K562 (cell line): ENCODE measurements around the gene VPS4B. TPM values are rescaled to one million over a fixed set of nuclear protein-coding genes. Genes with fewer than 3 reads are reported as not detected.
A peak's percentile ranks its signal among the peaks of the same experiment; 100 is the strongest.

ENCODE experiments used
- ATAC-seq: fragments of 200-7000 bp; cut with Tn5 transposase; 3 replicates; pipeline ENCODE4 v1.9.1; 2020; ENCODE audit warnings: moderate library complexity
- BruUV-seq: library from RNA; stranded (reverse); fragments of 400-500 nt; replicated peaks from 2 replicates; lab custom pipeline; 2021; lab: Mats Ljungman, UMichigan
- CTCF ChIA-PET: fragments of 300-600 bp; formaldehyde crosslinking; extraction: SDS; loops from one replicate; lab custom pipeline; 2021; ENCODE audit warnings: low intra/inter-chr PET ratio; lab: Yijun Ruan, JAX
- POLR2A ChIA-PET: fragments of 300-600, 350-650 bp; sonication (Branson Sonifier 250); formaldehyde crosslinking; extraction: SDS; loops from one replicate; lab custom pipeline; 2021; ENCODE audit warnings: antibody characterized with exemption, inconsistent platforms; lab: Yijun Ruan, JAX
- DNase-seq, 4 experiments: peaks; one replicate each; pipeline versions ENCODE4 v3.0.0 to v3.0.0-alpha.2; 2011 to 2018; ENCODE audit warnings: low spot score in 3 of 4, mixed read lengths in 3 of 4; ENCODE audit errors: extremely low read depth in 1 of 4
- FAIRE-seq: peaks from 2 replicates; lab custom pipeline; 2011; peaks lifted over from hg19 to GRCh38; lab: Jason Lieb, UNC
- H2AFZ ChIP-seq: 2 replicates; pipeline ENCODE4 v1.6.0; 2011; ENCODE audit warnings: low read depth, low read length, control low read depth, inconsistent platforms
- H3K27ac ChIP-seq: fragments of 200-600 bp; 3 replicates; pipeline ENCODE4 v1.8.0; 2011; ENCODE audit warnings: low read depth, mild to moderate bottlenecking, control low read depth, inconsistent platforms, low read length, moderate library complexity, mixed read lengths; ENCODE audit errors: extremely low read depth
- H3K27me3 ChIP-seq, 2 experiments: fragments of 300-600 bp in 1 of 2; 2 replicates in 1 of 2; 3 replicates in 1 of 2; pipeline versions ENCODE4 v1.6.0 to v1.8.0; 2011; ENCODE audit warnings: inconsistent platforms in 2 of 2, low read length in 2 of 2, mild to moderate bottlenecking in 1 of 2, mixed read lengths in 1 of 2, moderate library complexity in 1 of 2; ENCODE audit not compliant: control insufficient read depth in 2 of 2, insufficient read depth in 2 of 2
- H3K36me3 ChIP-seq: fragments of 300-600 bp; 3 replicates; pipeline ENCODE4 v1.8.0; 2011; ENCODE audit warnings: mild to moderate bottlenecking, low read length, inconsistent platforms; ENCODE audit not compliant: control insufficient read depth, insufficient read depth
- H3K4me1 ChIP-seq, 2 experiments: fragments of 200-600 bp in 1 of 2; replicated peaks in 1 of 2; 2 replicates in 1 of 2; 3 replicates in 1 of 2; pipeline versions ENCODE4 v1.5.1 to v1.8.0; 2011; ENCODE audit warnings: inconsistent platforms in 2 of 2, low read length in 2 of 2, mild to moderate bottlenecking in 1 of 2, mixed read lengths in 1 of 2, moderate library complexity in 1 of 2; ENCODE audit not compliant: control insufficient read depth in 2 of 2, insufficient read depth in 2 of 2
- H3K4me2 ChIP-seq: 2 replicates; pipeline ENCODE4 v1.6.1; 2011; ENCODE audit warnings: low read length, control low read depth, inconsistent platforms, mixed read lengths; ENCODE audit not compliant: insufficient read depth
- H3K4me3 ChIP-seq: fragments of 200-600 bp; sonication (generic), shearing (Covaris generic); 2 replicates; pipeline ENCODE4 v1.5.1; 2016; ENCODE audit warnings: control low read depth, inconsistent platforms
- H3K79me2 ChIP-seq: fragments of 200-600 bp; 3 replicates; pipeline ENCODE4 v1.8.0; 2011; ENCODE audit warnings: low read length, inconsistent platforms; ENCODE audit not compliant: control insufficient read depth, insufficient read depth
- H3K9ac ChIP-seq, 2 experiments: 2 replicates each; pipeline versions ENCODE4 v1.6.0 to v1.6.1; 2011; ENCODE audit warnings: low read depth in 2 of 2, low read length in 2 of 2, control low read depth in 1 of 2, inconsistent platforms in 1 of 2, mild to moderate bottlenecking in 1 of 2, mixed read lengths in 1 of 2; ENCODE audit not compliant: insufficient read depth in 1 of 2
- H3K9me1 ChIP-seq: one replicate; pipeline ENCODE4 v1.6.0; 2011; ENCODE audit warnings: inconsistent platforms, mild to moderate bottlenecking, low read length, moderate library complexity; ENCODE audit not compliant: control insufficient read depth, insufficient read depth
- H3K9me3 ChIP-seq: replicated peaks from 2 replicates; pipeline ENCODE4 v1.5.1; 2011; ENCODE audit warnings: low read depth, low read length, inconsistent platforms; ENCODE audit not compliant: control insufficient read depth, insufficient read depth
- H4K20me1 ChIP-seq: replicated peaks from 2 replicates; pipeline ENCODE4 v1.6.1; 2011; ENCODE audit warnings: low read length, inconsistent platforms, mixed read lengths; ENCODE audit not compliant: control insufficient read depth, insufficient read depth
- CBFA2T3 ChIP-seq: fragments of 450-650 bp; IDR thresholded peaks from 2 replicates; pipeline ENCODE4 v1.6.1; 2017
- E2F3 ChIP-seq: fragments of 250-450 bp; sonication (Bioruptor Pico); IDR thresholded peaks from 2 replicates; pipeline ENCODE4 v1.4.0; 2020; ENCODE audit warnings: mild to moderate bottlenecking
- E2F4 ChIP-seq: sonication (generic); formaldehyde crosslinking; IDR thresholded peaks from 2 replicates; pipeline ENCODE4 v1.8.0; 2022; ENCODE audit warnings: mild to moderate bottlenecking, low read depth, missing genetic modification reagents
- MCM7 ChIP-seq, 2 experiments: fragments of 450-650 bp; IDR thresholded peaks; 2 replicates each; pipeline ENCODE4 v1.6.1; 2016 to 2018
- NFRKB ChIP-seq: fragments of 450-650 bp; IDR thresholded peaks from 2 replicates; pipeline ENCODE4 v1.6.1; 2016; ENCODE audit warnings: low read depth
- PHF21A ChIP-seq: fragments of 450-650 bp; IDR thresholded peaks from 2 replicates; pipeline ENCODE4 v1.6.1; 2017; ENCODE audit warnings: low read depth, borderline replicate concordance
- PPARD ChIP-seq: fragments of 250-450 bp; sonication (Bioruptor Pico); IDR thresholded peaks from 2 replicates; pipeline ENCODE4 v1.8.0; 2022; ENCODE audit warnings: inconsistent platforms, mild to moderate bottlenecking, moderate library complexity
- PRPF4 ChIP-seq: fragments of 200-400 bp; formaldehyde crosslinking; IDR thresholded peaks from one replicate; pipeline ENCODE4 v1.6.1; 2017; ENCODE audit warnings: low read length, low read depth, mild to moderate bottlenecking; ENCODE audit not compliant: insufficient read depth, poor library complexity, severe bottlenecking
- SAFB ChIP-seq: fragments of 200-400 bp; formaldehyde crosslinking; IDR thresholded peaks from 2 replicates; pipeline ENCODE4 v1.6.1; 2017; ENCODE audit warnings: low read depth, low read length, borderline replicate concordance
- TAF7 ChIP-seq: fragments of 450-650 bp; IDR thresholded peaks from 2 replicates; pipeline ENCODE4 v1.6.1; 2016; ENCODE audit warnings: missing genetic modification characterization, missing compliant biosample characterization
- TSC22D4 ChIP-seq: fragments of 450-650 bp; IDR thresholded peaks from 2 replicates; pipeline ENCODE4 v1.6.1; 2016; ENCODE audit warnings: missing genetic modification characterization, missing biosample characterization, control low read depth
- ZNF224 ChIP-seq: sonication (generic); formaldehyde crosslinking; IDR thresholded peaks from 2 replicates; pipeline ENCODE4 v1.8.0; 2022; ENCODE audit warnings: mild to moderate bottlenecking, missing genetic modification reagents
- WGBS: fragments of 100-300 bp; shearing (Covaris generic); methylation state at CpG from one replicate; pipeline ENCODE4 v1.1.6; 2016; ENCODE audit warnings: low coverage, mixed read lengths; ENCODE audit not compliant: insufficient coverage; ENCODE audit errors: missing lambda C conversion rate; 5-methylcytosine and 5-hydroxymethylcytosine counted together
- in situ Hi-C: fragments of 300-500 bp; cut with MboI; formaldehyde crosslinking; loops from 4 replicates; pipeline ENCODE4 v1.15.0; 2018; ENCODE audit warnings: inconsistent platforms, mixed read lengths
- intact Hi-C: fragments of 100-400 bp; cut with micrococcal nuclease; formaldehyde crosslinking; loops from 2 replicates; pipeline ENCODE4 v1.14.2; 2022
- polyA plus RNA-seq, 8 experiments: library from polyadenylated mRNA; depleted of rRNA in 4 of 8; stranded (reverse) in 5 of 8; unstranded in 3 of 8; fragments of >200 nt; fragmentation: Nextera tagmentation in 2 of 8; fragmentation: Illumina TruSeq in 1 of 8; extraction: Ambion mirVana in 2 of 8; extraction: Trizol in 1 of 8; gene quantifications; 2 replicates each; pipeline versions ENCODE4 v1.2.1 to v1.2.3, GENCODE V29; 2011 to 2014; ENCODE audit warnings: inconsistent platforms in 1 of 8, missing spikeins in 1 of 8
- total RNA-seq, 7 experiments: library from RNA; depleted of rRNA in 6 of 7; stranded (reverse); fragments of >200 nt in 6 of 7; fragmentation: Illumina TruSeq in 2 of 7; extraction: Trizol in 2 of 7; gene quantifications; 2 replicates each; pipeline versions ENCODE4 v1.2.1 to v1.2.3, GENCODE V29; 2011 to 2021; ENCODE audit warnings: low replicate concordance in 1 of 7
- TF ChIP-seq, protein P1 (sequence below), 2 experiments: fragments of 450-650 bp; IDR thresholded peaks; 2 replicates each; pipeline ENCODE4 v1.6.1; 2018; ENCODE audit warnings: mild to moderate bottlenecking in 2 of 2, low read depth in 1 of 2; ENCODE audit not compliant: partially characterized antibody in 2 of 2

Gene VPS4B
- total and polyA plus RNA-seq, 9 of the 15 experiments (the other 6 are each of a cell fraction or from before 2014, with no cell fraction given): 7.3 to 16.4 (median 10.4) TPM

GRCh38 chr18:63457977-63458376, 35.7 kb upstream of the VPS4B start:
- ChIA-PET CTCF (no interaction called here), POLR2A (no interaction called here)
- no TSS peak for BruUV-seq
- no peaks in the 10 kb centered on the region; a peak in 1 of 5 replicates for H3K27me3 ChIP-seq
- intact Hi-C loops (no loop called here), in situ Hi-C loops (no loop called here)
- no peak for DNase-seq
- FAIRE-seq: no peak
- H3K36me3 ChIP-seq: no peaks in the 10 kb centered on the region
- 2% methylated on average over 6 of the region's 6 CpGs for WGBS
- no peaks in the 10 kb centered on the region for H4K20me1 ChIP-seq
- no peaks in the 10 kb centered on the region for H3K9me3 ChIP-seq
- H3K9ac ChIP-seq: no peak overlapping the region
- TF ChIP-seq E2F4 (CRISPR knock-in tag): no peak
- TF ChIP-seq CBFA2T3: peak; percentile 29; the same call in 1 of the 2 replicates
- no peak overlapping the region for H2AFZ ChIP-seq
- H3K9me1 ChIP-seq: no peaks in the 10 kb centered on the region
- no peak overlapping the region for H3K4me2 ChIP-seq
- no peak overlapping the region for H3K4me3 ChIP-seq
- H3K79me2 ChIP-seq: no peaks in the 10 kb centered on the region
- H3K27ac ChIP-seq: no peak overlapping the region
- ATAC-seq: no peak
- no peaks in the 10 kb centered on the region for H3K4me1 ChIP-seq

DNA sequence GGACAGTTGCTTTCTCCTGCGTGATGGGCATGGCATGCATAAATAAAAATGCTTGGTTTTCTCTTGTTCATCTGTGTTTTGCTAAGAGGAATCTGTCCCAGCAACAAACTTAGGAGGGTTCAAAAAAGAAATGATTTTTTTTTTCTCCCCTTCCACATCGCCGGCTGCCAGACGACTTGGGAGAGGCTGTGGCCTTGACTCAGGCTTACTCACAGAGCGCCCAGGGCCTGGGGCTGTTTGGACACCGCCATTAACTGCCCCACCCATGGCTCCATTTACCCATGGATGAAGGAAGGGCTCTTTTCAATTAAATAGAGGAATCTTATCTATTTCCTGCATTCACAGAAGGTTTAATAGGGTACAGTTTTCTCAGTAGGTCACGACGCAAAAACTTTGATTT, 32.2 kb upstream of the VPS4B start:
- ChIA-PET CTCF (no interaction called here), POLR2A (interaction anchor here (1.1 kb wide), 1 partner anchor 12 kb away, joined by 3 read pairs; no protein-coding TSS in a partner anchor)
- no peak overlapping the region for H3K9ac ChIP-seq
- no peaks in the 10 kb centered on the region for H3K79me2 ChIP-seq
- H3K27ac ChIP-seq: no peak overlapping the region
- H4K20me1 ChIP-seq: no peaks in the 10 kb centered on the region
- no peak for DNase-seq
- no peak overlapping the region for H3K4me2 ChIP-seq
- H3K4me3 ChIP-seq: no peak overlapping the region
- no peaks in the 10 kb centered on the region; a peak in 1 of 5 replicates for H3K4me1 ChIP-seq
- in situ Hi-C loops (no loop called here), intact Hi-C loops (no loop called here)
- FAIRE-seq: no peak
- no peaks in the 10 kb centered on the region for H3K9me3 ChIP-seq
- H2AFZ ChIP-seq: no peak overlapping the region
- H3K36me3 ChIP-seq: no peaks in the 10 kb centered on the region
- ATAC-seq: no peak
- H3K27me3 ChIP-seq: no peaks in the 10 kb centered on the region; a peak in 1 of 5 replicates
- no peaks in the 10 kb centered on the region for H3K9me1 ChIP-seq
- 37% methylated on average over 8 of the region's 8 CpGs for WGBS
- BruUV-seq: no TSS peak
- TF ChIP-seq NFRKB (no peak), ZNF224 (CRISPR knock-in tag) (no peak), SAFB (no peak), PPARD (CRISPR knock-in tag) (no peak), MCM7 (IDR thresholded peaks at IDR 0.05) (no peak), PRPF4 (no peak), TSC22D4 (tag) (no peak), TAF7 (tag) (no peak), E2F3 (CRISPR knock-in tag) (no peak), PHF21A (no peak)
- TF ChIP-seq, protein P1, sequence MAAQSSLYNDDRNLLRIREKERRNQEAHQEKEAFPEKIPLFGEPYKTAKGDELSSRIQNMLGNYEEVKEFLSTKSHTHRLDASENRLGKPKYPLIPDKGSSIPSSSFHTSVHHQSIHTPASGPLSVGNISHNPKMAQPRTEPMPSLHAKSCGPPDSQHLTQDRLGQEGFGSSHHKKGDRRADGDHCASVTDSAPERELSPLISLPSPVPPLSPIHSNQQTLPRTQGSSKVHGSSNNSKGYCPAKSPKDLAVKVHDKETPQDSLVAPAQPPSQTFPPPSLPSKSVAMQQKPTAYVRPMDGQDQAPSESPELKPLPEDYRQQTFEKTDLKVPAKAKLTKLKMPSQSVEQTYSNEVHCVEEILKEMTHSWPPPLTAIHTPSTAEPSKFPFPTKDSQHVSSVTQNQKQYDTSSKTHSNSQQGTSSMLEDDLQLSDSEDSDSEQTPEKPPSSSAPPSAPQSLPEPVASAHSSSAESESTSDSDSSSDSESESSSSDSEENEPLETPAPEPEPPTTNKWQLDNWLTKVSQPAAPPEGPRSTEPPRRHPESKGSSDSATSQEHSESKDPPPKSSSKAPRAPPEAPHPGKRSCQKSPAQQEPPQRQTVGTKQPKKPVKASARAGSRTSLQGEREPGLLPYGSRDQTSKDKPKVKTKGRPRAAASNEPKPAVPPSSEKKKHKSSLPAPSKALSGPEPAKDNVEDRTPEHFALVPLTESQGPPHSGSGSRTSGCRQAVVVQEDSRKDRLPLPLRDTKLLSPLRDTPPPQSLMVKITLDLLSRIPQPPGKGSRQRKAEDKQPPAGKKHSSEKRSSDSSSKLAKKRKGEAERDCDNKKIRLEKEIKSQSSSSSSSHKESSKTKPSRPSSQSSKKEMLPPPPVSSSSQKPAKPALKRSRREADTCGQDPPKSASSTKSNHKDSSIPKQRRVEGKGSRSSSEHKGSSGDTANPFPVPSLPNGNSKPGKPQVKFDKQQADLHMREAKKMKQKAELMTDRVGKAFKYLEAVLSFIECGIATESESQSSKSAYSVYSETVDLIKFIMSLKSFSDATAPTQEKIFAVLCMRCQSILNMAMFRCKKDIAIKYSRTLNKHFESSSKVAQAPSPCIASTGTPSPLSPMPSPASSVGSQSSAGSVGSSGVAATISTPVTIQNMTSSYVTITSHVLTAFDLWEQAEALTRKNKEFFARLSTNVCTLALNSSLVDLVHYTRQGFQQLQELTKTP (IDR thresholded peaks at IDR 0.05; ENCODE audit: low read depth in 1 of 2, partially characterized antibody in 2 of 2): no peak
